GM12864 (cell line): ENCODE results near the gene PRX.

Experiments used
- DNase-seq: peaks from one replicate; pipeline ENCODE4 v3.0.0-alpha.2; 2011; ENCODE audit warnings: low read depth
- H3K4me3 ChIP-seq: 2 replicates; pipeline ENCODE4 v1.5.1; 2011; ENCODE audit warnings: mild to moderate bottlenecking, low read depth, low read length, control low read depth
- TF ChIP-seq, protein P1 (sequence below): IDR thresholded peaks from 2 replicates; pipeline ENCODE4 v1.5.1; 2011; ENCODE audit warnings: low read depth, mild to moderate bottlenecking, moderate library complexity, low read length, control low read depth, inconsistent platforms; ENCODE audit errors: missing control alignments

Gene PRX

GRCh38 chr19:40360020-40360707 lies 53.0 kb downstream of the PRX start:
- no peak for DNase-seq
- TF ChIP-seq, protein P1, sequence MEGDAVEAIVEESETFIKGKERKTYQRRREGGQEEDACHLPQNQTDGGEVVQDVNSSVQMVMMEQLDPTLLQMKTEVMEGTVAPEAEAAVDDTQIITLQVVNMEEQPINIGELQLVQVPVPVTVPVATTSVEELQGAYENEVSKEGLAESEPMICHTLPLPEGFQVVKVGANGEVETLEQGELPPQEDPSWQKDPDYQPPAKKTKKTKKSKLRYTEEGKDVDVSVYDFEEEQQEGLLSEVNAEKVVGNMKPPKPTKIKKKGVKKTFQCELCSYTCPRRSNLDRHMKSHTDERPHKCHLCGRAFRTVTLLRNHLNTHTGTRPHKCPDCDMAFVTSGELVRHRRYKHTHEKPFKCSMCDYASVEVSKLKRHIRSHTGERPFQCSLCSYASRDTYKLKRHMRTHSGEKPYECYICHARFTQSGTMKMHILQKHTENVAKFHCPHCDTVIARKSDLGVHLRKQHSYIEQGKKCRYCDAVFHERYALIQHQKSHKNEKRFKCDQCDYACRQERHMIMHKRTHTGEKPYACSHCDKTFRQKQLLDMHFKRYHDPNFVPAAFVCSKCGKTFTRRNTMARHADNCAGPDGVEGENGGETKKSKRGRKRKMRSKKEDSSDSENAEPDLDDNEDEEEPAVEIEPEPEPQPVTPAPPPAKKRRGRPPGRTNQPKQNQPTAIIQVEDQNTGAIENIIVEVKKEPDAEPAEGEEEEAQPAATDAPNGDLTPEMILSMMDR: no peak
- H3K4me3 ChIP-seq: no peak overlapping the region

DNA sequence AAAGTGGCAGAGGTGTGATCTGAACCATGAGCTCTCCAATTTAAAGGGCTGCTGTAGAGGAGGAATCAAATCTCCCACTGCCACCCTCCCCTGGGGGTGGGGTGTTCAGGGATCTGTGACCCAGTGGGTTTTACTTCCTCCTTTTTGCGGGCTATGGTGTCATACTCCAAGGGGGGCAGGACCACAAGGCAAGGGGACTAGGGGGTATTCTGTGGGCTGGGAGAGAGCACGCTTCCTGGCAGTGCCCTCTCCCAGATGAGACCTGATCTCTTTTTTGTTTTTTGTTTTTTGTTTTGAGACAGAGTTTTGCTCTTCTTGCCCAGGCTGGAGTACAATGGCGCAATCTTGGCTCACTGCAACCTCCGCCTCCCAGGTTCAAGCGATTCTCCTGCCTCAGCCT lies 54.4 kb downstream of the PRX start:
- TF ChIP-seq, protein P1: no peak
- peak; percentile 42 for DNase-seq
- no peak overlapping the region for H3K4me3 ChIP-seq

GRCh38 chr19:40357640-40358039 lies 55.5 kb downstream of the PRX start:
- H3K4me3 ChIP-seq: no peak overlapping the region
- no peak for DNase-seq
- TF ChIP-seq, protein P1: no peak

DNA sequence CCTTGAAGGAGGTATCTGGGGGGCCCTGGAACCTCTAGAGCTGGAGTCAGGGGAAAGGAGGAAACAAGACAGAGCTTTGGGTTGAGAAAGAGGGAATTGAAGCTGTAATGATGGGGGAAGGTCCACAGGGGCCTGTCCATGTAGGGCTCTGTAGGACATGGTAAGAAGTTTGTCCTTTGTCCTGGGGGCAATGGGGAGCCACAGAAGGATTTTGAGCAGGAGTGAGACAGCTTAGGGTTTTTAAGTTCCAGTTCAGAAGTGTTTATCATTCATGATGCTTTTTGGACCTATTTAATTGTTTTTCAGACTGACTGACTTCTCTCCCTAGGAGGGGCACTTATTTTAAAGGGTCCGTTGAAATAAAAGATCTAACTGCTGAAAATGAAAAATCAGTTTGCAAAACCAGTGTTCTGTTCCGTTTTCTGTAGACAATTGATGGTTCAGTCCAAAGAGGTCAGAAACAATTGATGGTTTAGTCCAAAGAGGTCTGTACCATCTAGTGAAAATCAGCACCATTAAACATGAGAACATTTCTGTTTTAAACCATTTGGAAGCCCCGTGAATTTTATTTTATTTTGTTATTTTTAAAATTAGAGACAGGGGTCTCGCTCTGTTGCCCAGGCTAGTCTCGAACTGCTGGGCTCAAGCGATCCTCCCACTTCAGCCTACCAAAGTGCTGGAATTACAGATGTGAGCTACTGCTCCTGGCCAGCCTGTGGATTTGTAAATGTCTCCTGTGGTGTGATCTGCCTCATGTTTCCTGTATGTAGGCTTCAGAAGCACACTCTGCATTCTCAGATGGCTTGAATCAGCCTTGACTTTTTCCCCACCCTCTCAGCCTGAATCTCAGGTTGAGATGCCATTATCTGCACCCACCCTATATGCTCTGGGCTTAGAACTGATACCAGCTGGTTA lies 56.2 kb downstream of the PRX start:
- TF ChIP-seq, protein P1: no peak
- H3K4me3 ChIP-seq: peak overlapping the region; percentile 17; the same call in 1 of the 2 replicates
- no peak for DNase-seq

DNA sequence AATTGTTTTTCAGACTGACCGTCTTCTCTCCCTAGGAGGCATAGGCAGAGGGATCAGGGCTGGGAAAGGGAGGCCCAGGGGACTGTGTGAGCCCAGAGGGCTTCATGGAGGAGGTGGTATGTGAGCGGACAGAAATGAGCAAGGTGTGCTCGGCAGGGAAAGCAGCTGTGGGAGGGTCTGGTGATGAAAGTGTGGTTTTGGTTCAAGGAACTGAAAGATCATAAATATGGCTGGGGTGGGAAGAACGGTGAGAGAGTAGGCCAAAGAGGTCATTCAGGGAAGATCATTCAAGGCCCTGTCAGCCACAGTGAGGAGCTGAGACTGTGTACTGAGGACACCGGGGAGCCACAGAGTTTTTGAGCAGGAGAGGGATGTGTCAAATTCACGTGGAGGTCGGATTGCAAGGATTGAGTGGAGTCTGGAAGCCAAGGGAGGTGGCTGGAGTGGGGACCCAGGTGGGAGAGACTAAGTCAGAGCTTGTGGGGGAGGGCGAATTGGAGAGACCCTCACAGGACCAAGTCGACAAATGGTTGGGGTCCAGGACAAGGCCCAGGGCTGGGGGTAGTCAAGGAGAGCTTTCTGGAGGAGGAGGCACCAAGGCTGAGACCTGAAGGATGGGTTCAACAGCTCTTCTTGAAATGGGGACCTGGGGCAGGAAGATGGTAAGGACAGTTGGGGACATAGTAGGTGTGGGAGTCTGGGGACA lies 57.0 kb downstream of the PRX start:
- H3K4me3 ChIP-seq: peak overlapping the region; percentile 17; the same call in 1 of the 2 replicates
- DNase-seq: peak; percentile 55

DNA sequence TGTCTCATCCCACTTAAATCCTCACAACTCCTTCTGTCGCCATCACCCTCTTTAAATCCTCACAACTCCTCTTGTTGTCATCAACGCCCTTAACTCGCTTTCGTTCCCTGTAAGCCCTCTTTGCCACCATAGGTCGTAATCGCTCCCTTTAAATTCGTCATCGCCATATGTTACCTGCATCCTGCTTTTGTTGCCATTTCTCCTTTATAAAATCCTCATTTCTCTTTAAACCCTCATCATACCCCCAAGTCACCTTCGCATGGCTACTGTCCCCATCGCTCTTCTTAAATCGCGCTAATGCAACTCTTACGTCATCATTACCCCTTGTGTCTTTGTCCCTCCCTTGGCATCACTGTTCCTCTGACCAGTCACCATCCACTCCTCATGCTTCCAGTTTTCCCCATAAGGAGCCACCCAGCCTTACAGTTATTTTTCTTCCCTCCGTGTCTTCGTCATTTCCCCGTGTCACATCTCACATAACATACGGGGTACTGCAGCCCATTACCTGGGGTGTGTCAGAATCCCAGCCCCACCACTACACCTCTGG lies 64.1 kb downstream of the PRX start:
- no peak for DNase-seq
- TF ChIP-seq, protein P1: no peak
- peak overlapping the region; percentile 92 for H3K4me3 ChIP-seq

More for the DNA sequence above, 57.0 kb downstream of the PRX start:
- TF ChIP-seq, protein P1: no peak
